Measurements from ENCODE around the gene SETD2. TPM values are rescaled to one million over a fixed set of nuclear protein-coding genes. Genes with fewer than 3 reads are reported as not detected.

SETD2 gene
- total RNA-seq, 1 donor from 2014 or later = 28.7 TPM

DNA sequence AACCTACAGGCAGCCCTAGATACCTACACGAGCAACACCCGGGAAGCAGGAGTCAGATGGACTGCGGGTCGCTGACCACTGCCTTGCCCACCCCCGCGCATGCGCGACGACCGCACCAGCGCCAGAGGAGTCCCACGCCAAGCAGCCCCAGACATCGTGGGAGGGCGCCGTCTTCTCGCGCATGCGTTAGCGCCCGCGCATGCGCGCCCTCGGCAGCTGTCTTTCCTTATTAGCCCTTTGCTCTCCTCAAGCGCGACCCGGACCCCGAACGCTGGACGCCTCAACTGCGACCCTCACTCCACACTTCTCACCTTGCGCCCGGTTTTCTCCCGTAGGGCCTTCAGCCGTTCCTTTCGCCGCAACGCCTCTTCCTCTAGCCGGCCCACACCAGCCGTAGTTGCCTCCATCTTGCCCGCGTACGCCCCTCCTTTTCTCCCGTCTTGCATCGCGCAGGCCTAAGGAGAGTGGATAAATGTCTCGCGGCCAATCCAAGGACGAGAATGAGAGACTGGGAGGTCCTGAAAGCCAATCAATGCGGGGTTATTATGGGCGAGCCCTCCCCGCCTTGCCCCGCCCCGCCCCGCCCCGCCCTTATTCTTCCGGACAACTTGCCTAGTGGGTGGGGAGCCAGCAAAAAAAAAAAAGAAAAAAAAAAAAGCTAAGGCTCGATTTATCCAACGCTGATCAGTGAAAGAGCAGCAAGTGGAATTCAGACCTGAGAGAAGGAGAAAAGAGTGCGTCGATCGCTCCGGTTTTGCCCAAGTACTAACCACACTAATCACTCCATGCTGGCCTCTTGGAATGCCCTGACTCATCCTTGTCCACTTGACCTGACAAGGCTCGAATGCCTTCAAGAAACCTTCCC is 187.4 kb downstream of the SETD2 start, which contains the start of gene CCDC12:
TSS of gene CCDC12 (minus strand) at position 420 of the 865 bp plus-strand sequence. CDS start at position 407, 13 bp downstream.
- ATAC-seq (peak; percentile 87), DNase-seq (peak; percentile 93)
- intact Hi-C loops (cut with micrococcal nuclease) = no loop called here

DNA sequence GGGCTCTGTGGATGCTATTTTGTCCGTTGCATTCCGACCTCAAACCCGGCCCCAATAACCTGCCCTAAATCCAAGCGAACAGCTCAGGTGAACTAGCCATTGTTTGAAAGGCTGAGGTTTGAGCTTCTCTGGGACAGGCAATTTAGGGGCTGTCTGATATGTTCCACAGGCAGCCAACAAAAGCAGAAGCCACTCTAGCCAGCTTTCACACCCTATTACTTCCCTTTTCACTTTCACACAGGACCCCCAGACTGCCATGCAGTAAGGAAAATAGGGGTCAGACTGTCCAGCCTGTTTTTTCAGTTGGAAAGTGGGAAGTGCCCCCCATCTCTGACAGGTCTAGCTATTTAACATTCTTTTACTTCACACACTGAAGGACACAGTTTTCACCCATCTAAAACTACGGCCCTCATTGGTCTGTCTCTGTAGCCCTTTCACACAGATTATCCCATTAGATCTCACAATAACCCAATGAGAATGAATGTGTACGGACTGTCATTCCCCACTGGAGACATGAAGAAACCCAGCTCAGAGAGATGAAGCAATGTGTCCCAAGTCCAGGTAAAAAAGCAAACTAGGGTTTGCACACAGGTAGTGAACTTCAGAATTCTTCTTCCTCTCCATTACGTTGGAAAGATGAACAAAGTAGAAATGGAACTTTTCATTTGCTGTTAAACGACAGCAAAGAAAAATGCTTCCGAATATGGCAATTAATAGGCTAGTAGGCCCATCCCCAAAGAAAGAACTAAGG is 189.3 kb downstream of the SETD2 start:
- intact Hi-C loops (cut with micrococcal nuclease) = no loop called here
- DNase-seq = peak; percentile 10
- ATAC-seq = no peak

DNA sequence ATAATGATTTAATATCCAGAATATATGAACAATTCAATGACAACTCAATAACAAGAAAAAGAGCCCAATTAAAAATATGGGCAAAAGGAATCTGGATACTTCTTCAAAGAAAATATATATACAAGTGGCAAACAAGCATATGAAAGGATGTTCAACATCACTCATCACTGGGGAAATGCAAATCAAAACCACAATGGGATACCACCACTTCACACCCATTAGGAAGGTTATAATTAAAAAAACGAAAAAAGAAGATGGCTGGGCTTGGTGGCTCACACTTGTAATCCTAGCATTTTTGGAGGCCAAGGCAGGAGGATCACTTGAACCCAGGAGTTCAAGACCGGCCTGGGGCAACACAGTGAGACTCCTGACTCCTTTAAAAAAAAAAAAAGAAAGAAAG is 191.5 kb downstream of the SETD2 start:
- intact Hi-C loops (cut with micrococcal nuclease) = no loop called here
- no peak for ATAC-seq
- peak; percentile 7 for DNase-seq

DNA sequence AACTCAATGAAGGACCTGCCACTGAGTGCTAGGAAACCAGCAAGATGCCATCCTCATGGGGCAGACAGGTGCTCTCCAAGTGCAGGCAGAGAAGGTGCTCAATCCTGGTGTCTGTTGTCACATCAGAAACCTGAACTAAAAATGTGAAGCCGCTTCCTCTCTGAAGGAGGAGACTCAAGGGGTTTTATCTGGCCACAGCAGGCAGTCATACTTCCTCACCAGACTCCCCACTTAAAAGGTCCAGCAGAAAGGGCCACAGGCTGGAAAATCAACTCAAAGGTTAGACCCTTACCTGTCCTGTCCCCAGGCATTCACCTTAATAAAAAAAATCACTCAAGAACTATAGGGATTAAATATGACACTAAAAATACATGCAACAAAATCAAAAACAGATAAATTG is 192.2 kb downstream of the SETD2 start:
- intact Hi-C loops (cut with micrococcal nuclease) = no loop called here
- DNase-seq (no peak), ATAC-seq (no peak)

DNA sequence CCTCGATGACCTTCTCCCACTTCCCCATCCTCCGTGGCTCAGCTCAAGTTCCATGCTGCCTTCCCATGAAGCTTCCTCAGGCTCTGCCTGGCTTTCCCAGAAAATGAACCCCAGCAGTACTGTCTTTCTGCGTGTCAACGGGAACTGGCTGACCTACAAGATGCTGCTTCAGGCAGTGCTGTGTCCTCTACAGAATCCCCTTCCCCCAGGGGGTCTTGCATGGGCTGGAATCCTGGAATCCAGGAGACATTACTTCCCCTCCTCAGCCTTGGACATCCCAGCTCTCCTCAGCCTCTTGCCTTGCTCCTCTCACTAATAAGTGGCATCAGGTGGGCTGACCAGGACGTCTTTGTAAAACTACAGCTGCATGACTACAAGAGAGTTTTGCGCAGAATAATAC is 192.8 kb downstream of the SETD2 start:
- ATAC-seq (no peak), DNase-seq (peak; percentile 10)
- intact Hi-C loops (cut with micrococcal nuclease) = no loop called here

DNA sequence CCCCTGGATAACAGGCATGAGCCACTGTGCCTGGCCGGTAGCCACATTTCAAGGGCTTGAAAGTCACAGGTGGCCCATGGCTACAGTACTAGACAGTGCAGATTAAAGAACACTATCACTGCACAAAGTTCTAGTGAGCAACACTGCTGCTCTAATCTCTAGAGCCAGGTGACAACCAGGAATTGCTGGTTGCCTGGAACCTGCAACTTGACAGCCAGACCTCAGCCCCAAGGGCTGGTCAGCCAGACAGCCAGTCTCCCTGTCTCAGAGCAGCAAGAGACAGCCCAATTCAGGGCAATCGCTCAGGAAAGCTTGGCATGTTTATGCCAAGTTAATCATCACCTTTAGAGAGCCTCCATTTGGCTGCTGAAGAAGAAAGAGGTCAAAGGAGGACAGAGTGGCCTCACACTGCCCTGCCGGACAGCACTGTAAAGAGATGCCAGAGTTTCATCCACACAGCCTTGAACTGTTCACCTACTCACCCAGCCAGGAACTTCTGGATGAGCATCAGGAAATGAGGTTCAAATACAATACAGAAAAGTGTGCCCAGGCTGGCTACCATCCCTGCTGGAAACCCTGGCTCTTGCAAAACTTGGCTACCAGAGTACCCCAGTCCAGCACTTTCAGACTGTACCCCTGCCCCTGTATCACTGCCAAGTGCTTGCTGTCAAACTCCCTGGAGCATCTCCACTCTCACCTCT is 193.4 kb downstream of the SETD2 start:
- DNase-seq (peak; percentile 75), ATAC-seq (peak; percentile 84)
- intact Hi-C loops (cut with micrococcal nuclease) = no loop called here

DNA sequence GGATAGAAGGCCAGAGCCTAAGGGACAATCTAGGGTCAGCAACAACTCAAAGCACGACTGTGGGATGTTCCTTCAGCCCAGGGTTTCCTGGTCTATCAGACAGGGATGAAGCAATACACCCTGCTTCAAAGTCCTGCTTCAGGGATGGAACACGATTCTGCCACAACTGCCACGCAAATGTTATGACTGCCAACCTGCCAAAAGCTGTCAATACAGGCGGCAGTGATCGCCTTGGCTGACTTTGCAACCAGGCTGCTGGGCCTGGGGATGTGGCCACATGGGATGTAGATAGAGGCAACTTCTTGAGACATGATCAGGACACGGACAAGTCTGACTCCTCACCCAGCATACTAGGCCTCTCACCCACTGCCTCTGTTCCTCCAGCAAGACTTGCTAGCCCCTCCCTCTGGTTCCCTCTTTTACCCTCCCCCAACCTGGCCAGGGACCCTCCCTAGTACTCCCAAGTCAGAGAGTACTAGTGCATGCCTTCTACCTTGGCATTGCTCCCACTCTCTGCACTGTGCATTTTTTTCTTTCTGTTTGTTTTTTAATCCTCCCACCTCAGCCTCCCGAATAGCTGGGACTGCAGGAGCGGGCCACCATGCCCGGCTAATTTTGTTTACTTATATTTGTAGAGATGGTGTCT is 195.0 kb downstream of the SETD2 start:
- DNase-seq = peak; percentile 14
- no peak for ATAC-seq
- intact Hi-C loops (cut with micrococcal nuclease) = no loop called here

DNA sequence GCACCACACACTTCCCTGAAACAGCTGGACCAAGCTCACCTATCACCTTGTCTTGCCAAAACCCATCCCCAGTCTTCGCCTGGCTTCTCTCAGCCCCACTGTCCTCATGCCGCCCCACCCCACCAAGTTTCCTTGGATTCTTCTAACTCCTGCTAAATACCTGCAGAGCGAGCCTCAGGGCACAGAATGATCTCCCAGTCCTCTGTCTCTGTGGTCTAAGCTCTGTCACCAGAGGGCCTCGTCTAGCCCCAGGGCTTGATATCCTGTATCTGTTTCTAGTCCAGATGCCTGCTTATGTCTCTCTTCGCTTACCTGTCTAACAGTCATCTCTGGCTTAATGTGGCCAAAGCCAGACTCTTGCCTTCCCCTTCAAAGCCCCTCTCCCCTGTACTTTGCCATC is 197.1 kb downstream of the SETD2 start:
- ATAC-seq (no peak), DNase-seq (no peak)
- intact Hi-C loops (cut with micrococcal nuclease) = no loop called here

Other genes starting within 250 kb of the SETD2 start
- gene CCDC12, start 187.4 kb downstream of the SETD2 start, total RNA-seq = 29.6 TPM
- 11.4 TPM for gene NBEAL2, start 184.4 kb downstream of the SETD2 start, total RNA-seq
- 8.8 TPM for gene KIF9, start 118.7 kb upstream of the SETD2 start, total RNA-seq
- 55.0 TPM for gene KLHL18, start 118.8 kb upstream of the SETD2 start, total RNA-seq
- 18.6 TPM for gene PTPN23, start 216.9 kb upstream of the SETD2 start, total RNA-seq